GM18508 (cell line): ENCODE measurements around the gene MEDAG.

Experiments used
- ATAC-seq: cut with Tn5 transposase; IDR thresholded peaks from one replicate; pipeline ENCODE4 v1.9.1; 2021; ENCODE audit warnings: moderate number of reproducible peaks; ENCODE audit not compliant: insufficient read depth, unreplicated experiment

The MEDAG gene

GRCh38 chr13:30934381-30934780 lies 28.3 kb downstream of the MEDAG start:
- no peak for ATAC-seq

- ATAC-seq: no peak
Measured at GRCh38 chr13:30934803-30935202, 28.7 kb downstream of the MEDAG start.

GRCh38 chr13:30936971-30937370 lies 30.9 kb downstream of the MEDAG start:
- ATAC-seq: no peak

GRCh38 chr13:30943881-30944280 lies 37.8 kb downstream of the MEDAG start:
- ATAC-seq: no peak

- ATAC-seq: no peak
Measured at GRCh38 chr13:30957258-30957943, 51.3 kb downstream of the MEDAG start.

- ATAC-seq: no peak
Measured at GRCh38 chr13:30959678-30960077, 53.6 kb downstream of the MEDAG start.

- ATAC-seq: no peak
Measured at GRCh38 chr13:30963791-30964190, 57.7 kb downstream of the MEDAG start.

DNA sequence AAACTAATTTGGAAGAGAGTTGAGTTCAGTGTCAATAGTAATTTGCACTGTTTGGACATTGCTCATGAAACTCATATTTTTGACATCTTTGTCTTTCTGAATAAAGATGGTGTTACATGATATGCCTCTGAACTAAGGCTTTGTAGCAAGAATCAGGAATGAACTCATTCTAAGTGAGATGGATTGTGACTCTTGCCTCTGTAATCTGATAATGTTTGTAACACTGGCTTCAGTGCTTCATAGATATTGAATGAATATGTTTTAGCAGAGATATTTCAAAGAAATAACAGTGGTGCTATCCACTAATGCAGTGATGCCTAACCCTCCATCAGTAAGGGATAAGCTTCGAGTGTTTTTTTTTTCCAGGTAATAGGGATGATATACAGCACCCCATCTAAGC lies 59.3 kb downstream of the MEDAG start:
- no peak for ATAC-seq

GRCh38 chr13:30966101-30966500 lies 60.0 kb downstream of the MEDAG start:
- ATAC-seq: no peak

DNA sequence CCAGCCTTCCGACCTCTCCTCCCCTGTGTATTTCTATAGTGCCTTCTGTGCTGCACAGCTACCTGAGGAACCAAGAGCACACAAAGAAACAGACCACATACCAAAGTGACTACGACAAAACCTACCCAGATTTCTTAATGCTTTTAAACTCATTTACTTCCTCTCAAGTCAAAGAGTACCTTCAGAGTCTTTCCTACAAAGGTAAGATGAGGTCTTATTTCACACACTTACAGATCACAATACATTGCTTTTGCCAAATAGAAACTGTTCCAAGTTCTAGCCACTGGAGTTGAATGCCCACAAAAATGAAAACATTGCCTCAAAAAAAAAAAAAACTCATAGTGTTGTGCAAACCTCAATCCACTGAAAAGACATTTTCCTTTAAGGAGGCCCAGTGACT lies 62.8 kb downstream of the MEDAG start:
- ATAC-seq: no peak

- no peak for ATAC-seq
Measured at GRCh38 chr13:30971575-30971974, 65.5 kb downstream of the MEDAG start.

GRCh38 chr13:30972888-30973377 lies 66.9 kb downstream of the MEDAG start:
- ATAC-seq: no peak

- peak; percentile 38 for ATAC-seq
Measured at GRCh38 chr13:30974350-30974749, 68.3 kb downstream of the MEDAG start.
